ENCODE measurements around the gene LINC00305. TPM values are rescaled to one million over a fixed set of nuclear protein-coding genes. Genes with fewer than 3 reads are reported as not detected.

Gene LINC00305
- not detected in 2 replicates for total RNA-seq (2022)
- Bru-seq, nascent RNA: not detected
- not detected for BruChase-seq, experiment 1, labeled RNA remaining after a 2-hour chase
- BruChase-seq, experiment 2, labeled RNA remaining after a 6-hour chase: not detected
- long read RNA-seq: 0 reads

DNA sequence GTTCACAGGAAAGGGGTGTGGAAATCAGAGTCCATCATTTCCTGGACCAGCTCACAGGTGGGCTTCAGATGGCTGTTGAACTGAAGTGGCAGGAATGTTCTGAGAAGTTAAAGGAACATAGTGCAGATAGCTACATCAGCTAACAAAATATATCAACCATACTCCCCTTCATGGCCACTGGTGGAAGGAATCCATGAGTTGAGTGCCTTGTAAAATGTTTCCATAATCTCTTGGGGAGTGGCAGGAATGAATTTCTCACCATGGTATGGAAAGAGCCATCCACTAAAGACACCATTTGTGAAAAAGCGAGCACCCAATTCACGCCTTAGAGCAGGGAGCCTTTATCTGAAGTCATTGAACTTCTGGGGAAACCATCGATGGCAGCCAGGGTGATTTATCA lies at the start of gene LINC00305:
Gene LINC00305 (minus strand): TSS at position 101 of the 400 bp plus-strand sequence.
- POLR2A ChIA-PET: no interaction called here
- BruUV-seq (replicated peaks): no TSS peak
- Mint-ChIP-seq H3K4me3 (ENCODE audit: unreplicated experiment) (no peak within 1 kb of the TSS), H3K27me3 (ENCODE audit: insufficient read depth, unreplicated experiment) (peaks cover 2% of the 10 kb centered on the region), H3K27ac (ENCODE audit: unreplicated experiment) (no peak within 1 kb of the TSS), H3K4me1 (ENCODE audit: low read depth, unreplicated experiment) (no peaks in the 10 kb centered on the region), H3K36me3 (ENCODE audit: insufficient read depth, unreplicated experiment) (no peaks in the 10 kb centered on the region), H3K9me3 (ENCODE audit: unreplicated experiment) (no peaks in the 10 kb centered on the region)
- H3K9me3 ChIP-seq: no peaks in the 10 kb centered on the region
- CTCF ChIA-PET: no interaction called here
- DNase-seq: no peak
- H3K4me3 ChIP-seq (ENCODE audit: low read depth, low read length): no peak within 1 kb of the TSS
- no peaks in the 10 kb centered on the region for H3K36me3 ChIP-seq (ENCODE audit: control insufficient read depth, insufficient read depth, low read length)
- no peaks in the 10 kb centered on the region for H3K4me1 ChIP-seq
- TF ChIP-seq, protein P1, sequence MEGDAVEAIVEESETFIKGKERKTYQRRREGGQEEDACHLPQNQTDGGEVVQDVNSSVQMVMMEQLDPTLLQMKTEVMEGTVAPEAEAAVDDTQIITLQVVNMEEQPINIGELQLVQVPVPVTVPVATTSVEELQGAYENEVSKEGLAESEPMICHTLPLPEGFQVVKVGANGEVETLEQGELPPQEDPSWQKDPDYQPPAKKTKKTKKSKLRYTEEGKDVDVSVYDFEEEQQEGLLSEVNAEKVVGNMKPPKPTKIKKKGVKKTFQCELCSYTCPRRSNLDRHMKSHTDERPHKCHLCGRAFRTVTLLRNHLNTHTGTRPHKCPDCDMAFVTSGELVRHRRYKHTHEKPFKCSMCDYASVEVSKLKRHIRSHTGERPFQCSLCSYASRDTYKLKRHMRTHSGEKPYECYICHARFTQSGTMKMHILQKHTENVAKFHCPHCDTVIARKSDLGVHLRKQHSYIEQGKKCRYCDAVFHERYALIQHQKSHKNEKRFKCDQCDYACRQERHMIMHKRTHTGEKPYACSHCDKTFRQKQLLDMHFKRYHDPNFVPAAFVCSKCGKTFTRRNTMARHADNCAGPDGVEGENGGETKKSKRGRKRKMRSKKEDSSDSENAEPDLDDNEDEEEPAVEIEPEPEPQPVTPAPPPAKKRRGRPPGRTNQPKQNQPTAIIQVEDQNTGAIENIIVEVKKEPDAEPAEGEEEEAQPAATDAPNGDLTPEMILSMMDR (IDR thresholded peaks at IDR 0.05; ENCODE audit: insufficient read depth in 1 of 2, low read depth in 1 of 2, low read length in 1 of 2, severe bottlenecking in 1 of 2, unreplicated experiment in 1 of 2): no peak
- no peaks in the 10 kb centered on the region for H3K27me3 ChIP-seq (replicated peaks; ENCODE audit: control insufficient read depth, insufficient read depth, low read length)
- intact Hi-C loops (cut with micrococcal nuclease; ENCODE audit: unreplicated experiment): no loop called here

GRCh38 chr18:64191069-64191468 lies 42.2 kb upstream of the LINC00305 start:
- no peaks in the 10 kb centered on the region for H3K27me3 ChIP-seq (replicated peaks; ENCODE audit: control insufficient read depth, insufficient read depth, low read length)
- no peaks in the 10 kb centered on the region for H3K9me3 ChIP-seq
- H3K4me1 ChIP-seq: no peaks in the 10 kb centered on the region
- no peaks in the 10 kb centered on the region for H3K4me1 Mint-ChIP-seq (ENCODE audit: low read depth, unreplicated experiment)
- no peak overlapping the region for H3K27ac Mint-ChIP-seq (ENCODE audit: unreplicated experiment)
- H3K36me3 Mint-ChIP-seq (ENCODE audit: insufficient read depth, unreplicated experiment): no peaks in the 10 kb centered on the region
- no peak for DNase-seq
- TF ChIP-seq, protein P1 (IDR thresholded peaks at IDR 0.05; ENCODE audit: insufficient read depth in 1 of 2, low read depth in 1 of 2, low read length in 1 of 2, severe bottlenecking in 1 of 2, unreplicated experiment in 1 of 2): no peak
- BruUV-seq (replicated peaks): no TSS peak
- intact Hi-C loops (cut with micrococcal nuclease; ENCODE audit: unreplicated experiment): no loop called here
- H3K36me3 ChIP-seq (ENCODE audit: control insufficient read depth, insufficient read depth, low read length): no peaks in the 10 kb centered on the region
- no peak overlapping the region for H3K4me3 Mint-ChIP-seq (ENCODE audit: unreplicated experiment)
- H3K9me3 Mint-ChIP-seq (ENCODE audit: unreplicated experiment): no peaks in the 10 kb centered on the region
- no peaks in the 10 kb centered on the region for H3K27me3 Mint-ChIP-seq (ENCODE audit: insufficient read depth, unreplicated experiment)
- H3K4me3 ChIP-seq (ENCODE audit: low read depth, low read length): no peak overlapping the region
- CTCF ChIA-PET: no interaction called here
- POLR2A ChIA-PET: no interaction called here

DNA sequence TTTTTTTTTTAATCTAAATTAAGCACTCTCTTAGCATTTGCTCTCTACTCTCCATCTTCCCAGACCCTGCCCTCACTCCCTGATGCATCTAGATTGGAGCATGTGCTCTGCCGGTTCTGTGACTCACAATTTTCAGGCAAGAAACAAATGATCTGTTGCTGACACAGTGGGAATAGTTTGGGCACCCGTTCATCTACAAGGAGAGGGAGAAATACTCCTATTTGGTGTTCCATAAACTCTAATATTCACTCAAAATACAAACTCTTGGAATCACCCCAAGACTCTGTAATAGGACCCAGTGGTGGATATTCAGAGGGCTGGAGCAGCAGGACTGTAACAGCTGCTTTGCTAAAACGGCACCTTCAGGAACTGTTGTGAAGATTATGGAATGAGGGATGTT lies 37.1 kb upstream of the LINC00305 start:
- no peaks in the 10 kb centered on the region for H3K36me3 ChIP-seq (ENCODE audit: control insufficient read depth, insufficient read depth, low read length)
- Mint-ChIP-seq H3K27me3 (ENCODE audit: insufficient read depth, unreplicated experiment) (peaks cover 3% of the 10 kb centered on the region), H3K4me1 (ENCODE audit: low read depth, unreplicated experiment) (no peaks in the 10 kb centered on the region), H3K36me3 (ENCODE audit: insufficient read depth, unreplicated experiment) (no peaks in the 10 kb centered on the region), H3K27ac (ENCODE audit: unreplicated experiment) (no peak overlapping the region), H3K4me3 (ENCODE audit: unreplicated experiment) (no peak overlapping the region), H3K9me3 (ENCODE audit: unreplicated experiment) (no peaks in the 10 kb centered on the region)
- DNase-seq: no peak
- no peak overlapping the region for H3K4me3 ChIP-seq (ENCODE audit: low read depth, low read length)
- POLR2A ChIA-PET: no interaction called here
- intact Hi-C loops (cut with micrococcal nuclease; ENCODE audit: unreplicated experiment): no loop called here
- CTCF ChIA-PET: no interaction called here
- H3K27me3 ChIP-seq (replicated peaks; ENCODE audit: control insufficient read depth, insufficient read depth, low read length): no peaks in the 10 kb centered on the region
- no peaks in the 10 kb centered on the region for H3K4me1 ChIP-seq
- BruUV-seq (replicated peaks): no TSS peak
- H3K9me3 ChIP-seq: no peaks in the 10 kb centered on the region
- TF ChIP-seq, protein P1 (IDR thresholded peaks at IDR 0.05; ENCODE audit: insufficient read depth in 1 of 2, low read depth in 1 of 2, low read length in 1 of 2, severe bottlenecking in 1 of 2, unreplicated experiment in 1 of 2): no peak

All from Caco-2 (cell line).